Colonic mucosa (tissue), 4 donors: ENCODE results near the gene MAOB. TPM values are rescaled to one million over a fixed set of nuclear protein-coding genes. Genes with fewer than 3 reads are reported as not detected.

Experiments
- DNase-seq: peaks from one replicate; pipeline ENCODE4 v3.0.0-alpha.2; 2020
- H3K27ac ChIP-seq: fragments of 200-600 bp; one replicate; pipeline ENCODE4 v1.8.0; 2021
- H3K27me3 ChIP-seq: fragments of 200-600 bp; one replicate; pipeline ENCODE4 v1.8.0; 2021
- H3K36me3 ChIP-seq: fragments of 200-600 bp; one replicate; pipeline ENCODE4 v1.8.0; 2021
- H3K4me1 ChIP-seq: fragments of 200-600 bp; one replicate; pipeline ENCODE4 v1.8.0; 2021; ENCODE audit warnings: mild to moderate bottlenecking
- H3K4me3 ChIP-seq: fragments of 200-600 bp; one replicate; pipeline ENCODE4 v1.8.0; 2021
- H3K9ac ChIP-seq, 2 donors: one replicate each; pipeline ENCODE4 v1.7.0; 2013; ENCODE audit warnings: control low read depth in 2 of 2, low read depth in 2 of 2, low read length in 2 of 2
- H3K9me3 ChIP-seq: fragments of 200-600 bp; one replicate; pipeline ENCODE4 v1.8.0; 2021
- intact Hi-C: fragments of 100-400 bp; cut with DNase I; formaldehyde crosslinking; loops from one replicate; pipeline ENCODE4 v1.14.1; 2022
- total RNA-seq, 2 donors: library from RNA; stranded (reverse); fragmentation: NEBNext Ultra II Directional in 1 of 2; extraction: Animal tissue kit (Norgen Biotek cat#: 25700) in 1 of 2; gene quantifications; one replicate each; pipeline ENCODE4 v1.2.1, GENCODE V29; 2021
- TF ChIP-seq, protein P1 (sequence below): fragments of 200-600 bp; IDR thresholded peaks from one replicate; pipeline ENCODE4 v1.8.0; 2022; ENCODE audit warnings: antibody characterized with exemption, mild to moderate bottlenecking
- donor health status: healthy.
- donor health status: DM: no; HTN: no; CAD: no.
- donor health status: DM: no; HTN: no; CAD: no.

Gene MAOB
- total RNA-seq, 2 donors from 2014 or later, result 4.4 to 9.2 TPM

DNA sequence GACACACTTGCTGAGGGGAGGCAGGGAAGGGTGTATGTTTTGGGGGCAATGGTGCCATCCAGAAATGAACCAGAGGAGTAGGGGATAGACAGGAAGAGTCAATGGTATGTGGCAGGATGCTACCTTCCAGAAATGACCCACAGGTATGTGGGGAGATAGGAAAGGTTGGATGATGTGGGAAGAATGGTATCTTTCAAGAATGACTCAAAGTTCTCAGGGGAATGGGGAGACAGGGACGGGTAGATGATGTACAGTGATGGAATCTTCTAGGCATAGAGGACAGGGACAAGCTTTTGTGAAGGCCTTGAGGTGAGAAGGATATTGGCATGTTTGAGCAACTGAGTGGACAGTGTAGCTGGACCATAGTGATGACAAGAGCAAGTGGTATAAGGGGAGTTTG, 161.3 kb downstream of the MAOB start:
- H3K9ac ChIP-seq, result no peak overlapping the region
- no peaks in the 10 kb centered on the region for H3K27me3 ChIP-seq
- no peak overlapping the region for H3K4me3 ChIP-seq
- no peak overlapping the region for H3K27ac ChIP-seq
- no peaks in the 10 kb centered on the region for H3K36me3 ChIP-seq
- TF ChIP-seq, protein P1, sequence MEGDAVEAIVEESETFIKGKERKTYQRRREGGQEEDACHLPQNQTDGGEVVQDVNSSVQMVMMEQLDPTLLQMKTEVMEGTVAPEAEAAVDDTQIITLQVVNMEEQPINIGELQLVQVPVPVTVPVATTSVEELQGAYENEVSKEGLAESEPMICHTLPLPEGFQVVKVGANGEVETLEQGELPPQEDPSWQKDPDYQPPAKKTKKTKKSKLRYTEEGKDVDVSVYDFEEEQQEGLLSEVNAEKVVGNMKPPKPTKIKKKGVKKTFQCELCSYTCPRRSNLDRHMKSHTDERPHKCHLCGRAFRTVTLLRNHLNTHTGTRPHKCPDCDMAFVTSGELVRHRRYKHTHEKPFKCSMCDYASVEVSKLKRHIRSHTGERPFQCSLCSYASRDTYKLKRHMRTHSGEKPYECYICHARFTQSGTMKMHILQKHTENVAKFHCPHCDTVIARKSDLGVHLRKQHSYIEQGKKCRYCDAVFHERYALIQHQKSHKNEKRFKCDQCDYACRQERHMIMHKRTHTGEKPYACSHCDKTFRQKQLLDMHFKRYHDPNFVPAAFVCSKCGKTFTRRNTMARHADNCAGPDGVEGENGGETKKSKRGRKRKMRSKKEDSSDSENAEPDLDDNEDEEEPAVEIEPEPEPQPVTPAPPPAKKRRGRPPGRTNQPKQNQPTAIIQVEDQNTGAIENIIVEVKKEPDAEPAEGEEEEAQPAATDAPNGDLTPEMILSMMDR, result no peak
- H3K9me3 ChIP-seq, result no peaks in the 10 kb centered on the region
- intact Hi-C loops, result no loop called here
- no peaks in the 10 kb centered on the region for H3K4me1 ChIP-seq
- DNase-seq, result no peak

DNA sequence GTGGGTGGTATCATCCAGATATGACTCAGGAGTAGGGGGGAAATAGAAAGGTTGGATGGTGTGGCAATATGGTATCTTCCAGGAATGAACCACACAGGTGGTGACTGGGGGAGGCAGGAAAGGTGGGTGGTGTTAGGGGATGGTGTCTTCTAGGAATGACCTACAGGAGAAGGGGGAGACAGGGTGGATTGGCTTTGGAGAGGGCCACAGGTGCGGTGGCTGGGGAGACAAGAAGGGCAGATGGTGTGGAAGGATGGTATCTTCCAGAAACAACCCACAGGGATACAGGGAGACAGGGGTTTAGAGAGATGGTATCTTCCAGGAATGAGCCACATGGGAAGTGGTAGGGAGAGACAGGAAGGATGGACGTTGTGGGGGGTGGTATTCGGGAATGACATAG, 162.2 kb downstream of the MAOB start:
- Histone ChIP-seq H3K9me3 (no peaks in the 10 kb centered on the region), H3K4me1 (no peaks in the 10 kb centered on the region), H3K36me3 (no peaks in the 10 kb centered on the region), H3K9ac (no peak overlapping the region), H3K4me3 (no peak overlapping the region), H3K27ac (no peak overlapping the region), H3K27me3 (no peaks in the 10 kb centered on the region)
- intact Hi-C loops, result no loop called here
- TF ChIP-seq, protein P1, result no peak
- no peak for DNase-seq

DNA sequence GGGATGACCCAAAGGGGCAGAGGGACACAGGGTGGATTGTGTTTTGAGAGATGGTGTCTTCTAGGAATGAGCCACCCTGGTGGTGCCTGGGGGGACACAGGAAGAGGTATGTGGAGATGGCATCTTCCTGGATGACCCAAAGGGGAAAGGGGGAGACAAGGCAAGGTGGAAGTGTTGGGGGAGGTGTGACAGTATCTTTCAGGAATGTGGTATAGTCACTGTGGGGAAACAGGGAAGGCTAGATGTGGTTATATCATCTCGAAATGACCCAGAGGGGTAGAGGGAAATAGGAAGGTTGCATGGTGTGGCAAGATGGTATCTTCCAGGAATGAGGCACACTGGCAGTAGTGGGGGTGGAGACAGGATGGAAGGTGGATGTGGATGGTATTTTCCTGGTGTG, 163.3 kb downstream of the MAOB start:
- Histone ChIP-seq H3K4me3 (no peak overlapping the region), H3K27me3 (no peaks in the 10 kb centered on the region), H3K9me3 (no peaks in the 10 kb centered on the region), H3K4me1 (no peaks in the 10 kb centered on the region), H3K27ac (no peak overlapping the region), H3K36me3 (no peaks in the 10 kb centered on the region), H3K9ac (no peak overlapping the region)
- intact Hi-C loops, result no loop called here
- DNase-seq, result no peak
- TF ChIP-seq, protein P1, result no peak

DNA sequence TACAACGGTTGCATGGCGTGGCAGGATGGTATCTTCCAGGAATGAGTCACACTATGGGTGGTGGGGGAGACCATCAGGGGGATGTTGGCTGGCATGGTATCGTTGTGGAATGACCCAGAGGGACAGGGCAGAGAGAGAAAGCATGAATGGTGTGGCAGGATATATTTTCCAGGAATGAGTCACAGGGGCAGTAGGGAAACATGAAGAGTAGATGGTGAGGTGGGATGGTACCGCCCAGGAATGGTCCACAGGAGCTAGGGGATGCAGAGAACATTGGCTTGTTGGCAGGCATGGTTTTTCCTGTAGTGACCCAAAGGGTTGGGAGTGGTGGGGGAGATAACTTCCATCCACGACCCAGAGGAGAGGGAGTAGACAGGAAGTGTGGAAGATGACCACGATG, 163.7 kb downstream of the MAOB start:
- H3K36me3 ChIP-seq, result no peaks in the 10 kb centered on the region

DNA sequence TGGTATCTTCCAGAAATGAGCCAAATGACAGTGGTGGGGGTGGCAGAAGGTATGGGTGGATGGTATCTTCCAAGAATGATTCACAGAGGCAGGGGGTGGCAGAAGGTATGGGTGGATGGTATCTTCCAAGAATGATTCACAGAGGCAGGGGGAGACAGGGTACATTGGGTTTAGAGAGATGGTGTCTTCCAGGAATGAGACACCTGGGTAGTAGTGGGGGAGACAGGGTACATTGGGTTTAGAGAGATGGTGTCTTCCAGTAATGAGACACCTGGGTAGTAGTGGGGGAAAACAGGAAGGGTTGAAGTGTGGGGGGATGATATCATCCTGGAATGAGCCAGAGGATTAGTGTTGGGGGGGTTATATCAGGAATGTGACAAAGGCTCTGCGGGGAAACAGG, 164.2 kb downstream of the MAOB start:
- no peaks in the 10 kb centered on the region for H3K27me3 ChIP-seq
- no peak for DNase-seq
- no peaks in the 10 kb centered on the region for H3K36me3 ChIP-seq
- no peak overlapping the region for H3K27ac ChIP-seq
- no peak overlapping the region for H3K4me3 ChIP-seq
- intact Hi-C loops, result no loop called here
- TF ChIP-seq, protein P1, result no peak
- H3K9me3 ChIP-seq, result no peaks in the 10 kb centered on the region
- no peaks in the 10 kb centered on the region for H3K4me1 ChIP-seq
- no peak overlapping the region for H3K9ac ChIP-seq

More for the DNA sequence above, 163.7 kb downstream of the MAOB start:
- Histone ChIP-seq H3K4me3 (no peak overlapping the region), H3K27ac (no peak overlapping the region), H3K9me3 (no peaks in the 10 kb centered on the region), H3K27me3 (no peaks in the 10 kb centered on the region), H3K4me1 (no peaks in the 10 kb centered on the region), H3K9ac (no peak overlapping the region)
- intact Hi-C loops, result no loop called here
- DNase-seq, result no peak
- TF ChIP-seq, protein P1, result no peak

DNA sequence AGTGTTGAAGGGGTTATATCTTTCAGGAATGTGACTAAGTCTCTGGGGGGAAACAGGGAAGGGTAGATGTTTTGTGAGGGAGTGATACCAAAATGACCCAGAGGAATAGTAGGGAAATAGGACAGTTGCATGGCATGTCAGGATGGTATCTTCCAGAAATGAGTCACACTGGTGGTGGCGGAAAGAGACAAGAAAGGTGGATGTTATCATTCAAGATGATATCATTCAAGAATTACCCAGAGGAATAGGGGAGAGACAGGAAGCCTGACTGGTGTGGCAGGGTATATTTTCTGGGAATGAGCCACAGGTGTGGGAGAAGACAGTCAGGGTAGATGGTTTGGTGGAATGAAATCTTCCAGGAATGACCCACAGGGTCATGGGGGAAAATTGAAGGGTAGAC, 165.1 kb downstream of the MAOB start:
- intact Hi-C loops, result no loop called here
- Histone ChIP-seq H3K27me3 (no peaks in the 10 kb centered on the region), H3K36me3 (no peaks in the 10 kb centered on the region), H3K4me3 (no peak overlapping the region), H3K4me1 (no peaks in the 10 kb centered on the region), H3K27ac (no peak overlapping the region), H3K9ac (no peak overlapping the region), H3K9me3 (no peaks in the 10 kb centered on the region)
- TF ChIP-seq, protein P1, result no peak
- no peak for DNase-seq
